H1 (cell line): ENCODE results near the gene NUP50. TPM values are rescaled to one million over a fixed set of nuclear protein-coding genes. Genes with fewer than 3 reads are reported as not detected.
A peak's percentile ranks its signal among the peaks of the same experiment; 100 is the strongest.

ENCODE experiments used
- CTCF ChIA-PET: fragments of 300-600 bp; sonication (Branson Sonifier 250); formaldehyde crosslinking; loops from one replicate; lab custom pipeline; 2021; ENCODE audit not compliant: partially characterized antibody; lab: Charles Lee
- POLR2A ChIA-PET: fragments of 300-600 bp; sonication (Branson Sonifier 250); formaldehyde crosslinking; loops from one replicate; lab custom pipeline; 2021; ENCODE audit warnings: inconsistent platforms; ENCODE audit not compliant: partially characterized antibody; lab: Charles Lee
- DNase-seq, 2 experiments: peaks; one replicate each; pipeline versions ENCODE4 v3.0.0 to v3.0.0-alpha.2; 2010 to 2022; ENCODE audit warnings: low spot score in 2 of 2, low read depth in 1 of 2, mixed read lengths in 1 of 2
- FAIRE-seq: peaks from 2 replicates; lab custom pipeline; 2011; peaks lifted over from hg19 to GRCh38; lab: Jason Lieb, UNC
- H2AFZ ChIP-seq: 2 replicates; pipeline ENCODE4 v1.8.1; 2012; ENCODE audit warnings: low read length, inconsistent platforms
- H2AK5ac ChIP-seq: 2 replicates; pipeline ENCODE4 v1.6.1; 2013; ENCODE audit warnings: low read depth, low read length
- H2BK120ac ChIP-seq: replicated peaks from 2 replicates; pipeline ENCODE3; 2013; ENCODE audit warnings: low read depth, low read length, inconsistent platforms
- H2BK12ac ChIP-seq: 2 replicates; pipeline ENCODE4 v1.6.1; 2013; ENCODE audit warnings: low read depth, low read length
- H2BK15ac ChIP-seq: 2 replicates; pipeline ENCODE4 v1.6.1; 2013; ENCODE audit warnings: low read length
- H2BK20ac ChIP-seq: 2 replicates; pipeline ENCODE4 v1.6.1; 2013; ENCODE audit warnings: low read length
- H2BK5ac ChIP-seq: 2 replicates; pipeline ENCODE4 v1.6.1; 2013; ENCODE audit warnings: low read depth, low read length
- H3K14ac ChIP-seq: 2 replicates; pipeline ENCODE4 v1.6.1; 2013; ENCODE audit warnings: inconsistent platforms; ENCODE audit not compliant: insufficient read length
- H3K18ac ChIP-seq: 2 replicates; pipeline ENCODE4 v1.6.1; 2013; ENCODE audit warnings: low read length; ENCODE audit errors: extremely low read depth
- H3K23ac ChIP-seq: 2 replicates; pipeline ENCODE4 v1.6.1; 2013; ENCODE audit warnings: inconsistent platforms; ENCODE audit not compliant: insufficient read length
- H3K23me2 ChIP-seq: 2 replicates; pipeline ENCODE4 v1.6.1; 2013; ENCODE audit warnings: low read depth, low read length
- H3K27ac ChIP-seq: 2 replicates; pipeline ENCODE4 v1.6.1; 2011; ENCODE audit warnings: low read depth, low read length, inconsistent platforms
- H3K27me3 ChIP-seq, 4 experiments: replicated peaks in 1 of 4; 1 replicate in 1 of 4; 2 replicates in 3 of 4; pipeline versions ENCODE4 v1.6.1 to v1.8.1; 2011 to 2013; ENCODE audit warnings: low read length in 3 of 4, mild to moderate bottlenecking in 3 of 4, inconsistent platforms in 2 of 4, mixed read lengths in 2 of 4, moderate library complexity in 1 of 4; ENCODE audit not compliant: control insufficient read depth in 3 of 4, insufficient read depth in 3 of 4; ENCODE audit errors: extremely low read depth in 1 of 4
- H3K36me3 ChIP-seq, 4 experiments: 2 replicates each; pipeline versions ENCODE4 v1.6.1 to v1.8.1; 2011 to 2013; ENCODE audit warnings: mild to moderate bottlenecking in 4 of 4, low read length in 3 of 4, moderate library complexity in 2 of 4, control low read depth in 1 of 4, inconsistent platforms in 1 of 4; ENCODE audit not compliant: insufficient read depth in 4 of 4, control insufficient read depth in 2 of 4
- H3K4ac ChIP-seq: replicated peaks from 2 replicates; pipeline ENCODE3; 2013; ENCODE audit warnings: low read length, low read depth, mixed read lengths, inconsistent platforms; ENCODE audit not compliant: insufficient read length
- H3K4me1 ChIP-seq, 4 experiments: replicated peaks in 1 of 4; 1 replicate in 1 of 4; 2 replicates in 3 of 4; pipeline versions ENCODE4 v1.6.1 to v1.8.1; 2011 to 2013; ENCODE audit warnings: low read length in 3 of 4, inconsistent platforms in 2 of 4, mixed read lengths in 1 of 4; ENCODE audit not compliant: insufficient read depth in 4 of 4, control insufficient read depth in 3 of 4
- H3K4me2 ChIP-seq, 2 experiments: 2 replicates each; pipeline versions ENCODE4 v1.6.1 to v1.8.1; 2011 to 2013; ENCODE audit warnings: low read depth in 2 of 2, low read length in 2 of 2, control low read depth in 1 of 2, inconsistent platforms in 1 of 2, mild to moderate bottlenecking in 1 of 2; ENCODE audit not compliant: insufficient read depth in 1 of 2
- H3K4me3 ChIP-seq, 4 experiments: fragments of 200-600, 300-600 bp in 1 of 4; sonication (generic), shearing (Covaris generic), sonication (Bioruptor Twin) in 1 of 4; 2 replicates each; pipeline versions ENCODE4 v1.5.1 to v1.8.1; 2011 to 2016; ENCODE audit warnings: low read length in 4 of 4, low read depth in 3 of 4, control low read depth in 2 of 4, inconsistent platforms in 2 of 4, mild to moderate bottlenecking in 2 of 4, mixed read lengths in 1 of 4, moderate library complexity in 1 of 4; ENCODE audit not compliant: insufficient read depth in 2 of 4; ENCODE audit errors: extremely low read depth in 1 of 4
- H3K56ac ChIP-seq: replicated peaks from 2 replicates; pipeline ENCODE3; 2013; ENCODE audit warnings: low read depth, mild to moderate bottlenecking, mixed read lengths, low read length, inconsistent platforms; ENCODE audit not compliant: insufficient read length
- H3K79me1 ChIP-seq: 2 replicates; pipeline ENCODE4 v1.6.1; 2013; ENCODE audit warnings: low read depth, low read length, control low read depth
- H3K79me2 ChIP-seq, 2 experiments: 2 replicates each; pipeline versions ENCODE4 v1.6.1 to v1.8.1; 2012 to 2013; ENCODE audit warnings: low read length in 2 of 2, mild to moderate bottlenecking in 2 of 2, inconsistent platforms in 1 of 2; ENCODE audit not compliant: insufficient read depth in 2 of 2, control insufficient read depth in 1 of 2
- H3K9ac ChIP-seq, 4 experiments: replicated peaks in 1 of 4; 1 replicate in 1 of 4; 2 replicates in 3 of 4; pipeline versions ENCODE4 v1.6.1 to v1.8.1; 2011 to 2013; ENCODE audit warnings: low read depth in 3 of 4, low read length in 3 of 4, control low read depth in 2 of 4, mild to moderate bottlenecking in 2 of 4, moderate library complexity in 2 of 4, inconsistent platforms in 1 of 4; ENCODE audit errors: extremely low read depth in 1 of 4
- H3K9me3 ChIP-seq, 2 experiments: 2 replicates each; pipeline versions ENCODE4 v1.6.1 to v1.8.1; 2012 to 2013; ENCODE audit warnings: mild to moderate bottlenecking in 2 of 2, moderate library complexity in 2 of 2, control low read depth in 1 of 2, inconsistent platforms in 1 of 2, low read depth in 1 of 2, low read length in 1 of 2, mixed read lengths in 1 of 2; ENCODE audit not compliant: insufficient read depth in 2 of 2
- H4K20me1 ChIP-seq, 2 experiments: replicated peaks in 1 of 2; 2 replicates each; pipeline versions ENCODE3 to v1.8.1; 2011 to 2013; ENCODE audit warnings: inconsistent platforms in 2 of 2, low read length in 2 of 2, mild to moderate bottlenecking in 1 of 2; ENCODE audit not compliant: insufficient read depth in 2 of 2, control insufficient read depth in 1 of 2
- H4K5ac ChIP-seq: 2 replicates; pipeline ENCODE4 v1.6.1; 2013; ENCODE audit warnings: low read length, low read depth, mixed read lengths, inconsistent platforms; ENCODE audit not compliant: insufficient read length
- H4K8ac ChIP-seq: 2 replicates; pipeline ENCODE4 v1.8.0; 2013; ENCODE audit warnings: mild to moderate bottlenecking, moderate library complexity, low read length, inconsistent platforms; ENCODE audit not compliant: insufficient read depth; ENCODE audit errors: extremely low read depth
- H4K91ac ChIP-seq: replicated peaks from 2 replicates; pipeline ENCODE3; 2013; ENCODE audit warnings: low read length, mixed read lengths, inconsistent platforms; ENCODE audit not compliant: insufficient read length
- CEBPB ChIP-seq: IDR thresholded peaks from 2 replicates; pipeline ENCODE4 v1.6.1; 2012; ENCODE audit warnings: low read depth, low read length
- CREB1 ChIP-seq: IDR thresholded peaks from 2 replicates; pipeline ENCODE4 v1.6.1; 2012; ENCODE audit warnings: inconsistent platforms
- JUN ChIP-seq: IDR thresholded peaks from 2 replicates; pipeline ENCODE4 v1.6.1; 2011; ENCODE audit warnings: low read depth, mild to moderate bottlenecking, improper control_type of control experiment, low read length
- KDM4A ChIP-seq: IDR thresholded peaks from one replicate; pipeline ENCODE4 v1.7.1; 2012; ENCODE audit warnings: low read depth, mild to moderate bottlenecking, moderate library complexity, low read length, inconsistent platforms; ENCODE audit not compliant: severe bottlenecking
- RXRA ChIP-seq: IDR thresholded peaks from 2 replicates; pipeline ENCODE4 v1.6.1; 2011; ENCODE audit warnings: low read depth, mild to moderate bottlenecking, low read length, moderate library complexity; ENCODE audit not compliant: insufficient read depth
- TEAD4 ChIP-seq: IDR thresholded peaks from 2 replicates; pipeline ENCODE4 v1.6.1; 2012; ENCODE audit warnings: low read depth, low read length, inconsistent platforms, mixed read lengths
- WGBS, 2 experiments: shearing (Covaris generic) in 1 of 2; methylation state at CpG; one replicate each; pipeline versions ENCODE4 v1.1.6 to v1.1.7; 2013 to 2015; ENCODE audit warnings: low lambda C conversion rate in 2 of 2, mixed read lengths in 2 of 2, inconsistent platforms in 1 of 2, low coverage in 1 of 2, missing lambda C conversion rate in 1 of 2; ENCODE audit not compliant: insufficient replicate concordance in 2 of 2, insufficient coverage in 1 of 2, insufficient read length in 1 of 2; ENCODE audit errors: extremely low coverage in 1 of 2, missing lambda C conversion rate in 1 of 2; 5-methylcytosine and 5-hydroxymethylcytosine counted together
- polyA plus RNA-seq, 7 experiments: library from polyadenylated mRNA; depleted of rRNA in 3 of 7; stranded (reverse) in 5 of 7; unstranded in 2 of 7; fragments of >200 nt in 5 of 7; fragments of 200-250 nt in 2 of 7; gene quantifications; 1 replicate in 5 of 7; 2 replicates in 1 of 7; 4 replicates in 1 of 7; pipeline versions ENCODE4 v1.2.1 to v1.2.3, GENCODE V29; 2011 to 2013; ENCODE audit warnings: missing spikeins in 2 of 7, mixed read lengths in 2 of 7
- total RNA-seq: library from RNA; stranded (reverse); fragmentation: NEBNext Ultra II Directional; extraction: Animal tissue kit (Norgen Biotek cat#: 25700); gene quantifications from 2 replicates; pipeline ENCODE4 v1.2.1, GENCODE V29; 2021

The NUP50 gene
- total and polyA plus RNA-seq, 2 of the 8 experiments (the other 6 are each of a cell fraction or from before 2014, with no cell fraction given) = 20.0 to 112 TPM

GRCh38 chr22:45180146-45180679, 16.5 kb downstream of the NUP50 start:
- Histone ChIP-seq H3K4me1 (peaks cover 0 to 3% (median 1%) of the 10 kb centered on the region in 4 experiments; a peak in 3 of 7 replicates), H4K8ac (no peak overlapping the region), H3K79me2 (peaks cover 0 to 50% of the 10 kb centered on the region in 2 experiments; a peak in 2 of 4 replicates), H3K79me1 (peaks cover 11% of the 10 kb centered on the region), H3K27me3 (no peaks in the 10 kb centered on the region), H3K4me3 (no peak overlapping the region), H3K23ac (no peak overlapping the region), H3K4ac (no peak overlapping the region), H3K23me2 (no peaks in the 10 kb centered on the region), H3K27ac (no peak overlapping the region), H3K9me3 (no peaks in the 10 kb centered on the region), H3K36me3 (peaks cover 18 to 66% (median 38%) of the 10 kb centered on the region in 4 experiments), H3K56ac (no peak overlapping the region), H3K4me2 (no peak overlapping the region), H2BK120ac (no peak overlapping the region), H2BK5ac (peak overlapping the region; percentile 3; the same call in 1 of the 2 replicates), H3K9ac (0 out of 7 replicates have a peak overlapping the region, but pooled peaks of 1 of the 4 experiments have one; percentile 45), H2AFZ (no peak overlapping the region), H2BK15ac (no peak overlapping the region), H3K14ac (no peak overlapping the region), H3K18ac (no peak overlapping the region), H4K91ac (no peak overlapping the region), H4K20me1 (peaks cover 9 to 11% of the 10 kb centered on the region in 2 experiments), H2BK12ac (no peak overlapping the region), H2BK20ac (no peak overlapping the region), H4K5ac (no peak overlapping the region), H2AK5ac (no peak overlapping the region)
- POLR2A ChIA-PET = interaction anchor here (1.9 kb wide), 1 partner anchor 15 kb away, joined by 8 read pairs; no protein-coding TSS in a partner anchor
- FAIRE-seq = no peak
- peak; percentile 88 for TF ChIP-seq CEBPB
- no peak for TF ChIP-seq CREB1
- TF ChIP-seq JUN = no peak
- TF ChIP-seq KDM4A = no peak
- no peak for TF ChIP-seq RXRA
- TF ChIP-seq TEAD4 = no peak
- CTCF ChIA-PET = interaction anchor here (1.9 kb wide), 1 partner anchor 8 kb away, joined by 5 read pairs; no protein-coding TSS in a partner anchor
- 90% methylated on average over 14 of the region's 14 CpGs; no CpG with 5 or more reads in 1 of the 2 experiments for WGBS, 2 experiments
- DNase-seq = no peak
